LHCN-M2 (cell line): ENCODE measurements around the gene ACYP1. TPM values are rescaled to one million over a fixed set of nuclear protein-coding genes. Genes with fewer than 3 reads are reported as not detected.
"Not testable (repeated sequence)": the region's sequence is repeated elsewhere in the genome, so short reads cannot be mapped to it uniquely, and the experiment has no call there.

Experiments used
- DNase-seq: peaks from one replicate; pipeline ENCODE4 v3.0.0-alpha.2; 2012; ENCODE audit warnings: low read depth
- total RNA-seq: library from RNA; depleted of rRNA; stranded (reverse); fragments of >200 nt; gene quantifications from 2 replicates; pipeline ENCODE4 v1.2.3, GENCODE V29; 2014

Gene ACYP1
- total RNA-seq, 1 experiment from 2014 or later = 25.5 TPM

DNA sequence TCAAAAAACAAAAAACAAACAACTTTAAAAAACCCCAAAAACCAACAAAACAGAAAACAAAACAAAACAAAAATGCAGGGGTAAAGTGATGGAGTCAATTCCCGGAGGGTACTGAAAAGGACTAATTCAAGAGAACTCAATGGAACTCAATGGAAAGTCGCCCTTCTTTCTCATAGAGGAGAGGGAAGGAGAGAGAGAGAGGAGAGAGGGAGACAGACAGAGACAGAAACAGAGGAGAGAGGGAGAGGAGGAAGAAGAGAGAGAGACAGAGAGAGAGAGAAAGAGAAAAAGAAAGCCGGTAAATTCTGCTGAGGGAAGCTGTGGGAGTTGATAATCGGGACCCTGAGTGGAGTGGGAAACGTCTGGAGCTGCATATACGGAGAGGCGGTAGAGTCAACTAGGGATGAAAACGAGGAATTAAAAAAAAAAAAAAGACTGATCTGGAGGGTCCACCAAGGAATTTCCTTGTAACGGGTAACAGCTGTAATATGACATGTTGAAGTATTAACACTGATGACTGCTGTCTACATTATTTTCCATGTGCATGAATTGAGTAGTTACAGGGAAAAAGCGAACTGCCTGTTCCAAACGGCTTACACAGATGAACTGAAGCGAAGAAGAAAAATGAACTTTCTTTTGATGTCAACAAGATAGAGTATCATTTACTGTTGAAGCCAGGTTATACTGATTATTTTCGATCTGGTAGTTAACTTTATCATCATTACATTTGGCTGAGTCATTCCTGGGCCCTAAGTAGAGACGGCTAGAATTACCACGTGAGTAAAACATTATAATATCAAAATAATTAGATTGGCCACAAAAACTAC lies 4.7 kb upstream of the ACYP1 start:
- DNase-seq = peak; percentile 32

- not testable (repeated sequence) for DNase-seq
Measured at GRCh38 chr14:75067765-75068164, 3.9 kb upstream of the ACYP1 start.

DNA sequence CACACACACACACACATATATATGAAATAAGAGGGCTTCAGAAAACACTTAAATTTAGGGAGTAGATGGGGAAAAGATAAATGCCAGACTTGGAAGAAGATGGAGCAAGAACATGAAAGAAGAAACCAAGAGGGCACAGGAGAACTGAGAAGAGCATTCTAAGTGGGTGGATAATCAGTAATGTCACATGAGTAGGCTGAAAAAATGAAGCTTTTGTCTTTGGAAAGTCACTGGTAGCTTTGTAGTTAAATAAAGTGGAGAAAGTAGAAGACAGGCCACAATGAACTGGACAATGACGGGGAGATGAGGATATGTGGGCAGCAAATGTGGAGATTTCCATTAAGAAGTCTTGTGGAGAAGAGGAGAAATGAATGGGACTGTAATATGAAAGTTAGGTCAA lies 3.4 kb upstream of the ACYP1 start:
- DNase-seq = no peak

DNA sequence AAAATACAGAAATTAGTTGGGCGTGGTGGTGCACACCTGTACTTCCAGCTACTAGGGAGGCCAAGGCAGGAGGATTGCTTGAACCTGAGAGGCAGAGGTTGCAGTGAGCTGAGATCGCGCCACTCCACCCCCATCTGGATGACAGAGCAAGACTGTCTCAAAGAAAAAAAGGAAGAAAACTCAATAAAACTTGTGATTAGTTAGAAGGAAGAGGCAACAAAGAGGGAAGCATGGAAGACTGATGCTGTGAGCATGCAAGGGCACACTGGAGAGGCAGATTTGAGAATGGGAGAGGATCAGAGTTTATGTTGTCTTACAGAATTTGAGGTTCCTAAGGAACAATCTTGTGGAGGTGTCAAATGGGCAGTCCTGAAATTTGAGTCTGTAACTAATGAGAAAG lies 2.9 kb upstream of the ACYP1 start:
- no peak for DNase-seq

DNA sequence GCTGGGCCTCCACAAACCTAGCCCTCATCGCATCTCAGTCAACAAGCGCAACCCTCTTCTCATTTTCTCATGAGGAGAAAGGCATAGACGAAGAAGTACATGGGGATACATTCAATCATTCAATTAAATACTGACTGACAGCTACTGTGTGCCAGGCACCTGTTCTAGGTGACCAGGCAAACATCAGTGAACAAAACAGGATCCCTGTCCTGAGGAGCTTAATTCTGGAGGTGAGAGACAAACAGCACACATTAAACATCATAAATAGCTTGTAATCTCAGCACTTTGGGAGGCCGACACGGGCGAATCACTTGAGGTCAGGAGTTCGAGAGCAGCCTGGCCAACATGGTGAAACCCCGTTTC lies 362 bp upstream of the ACYP1 start:
- DNase-seq = no peak

GRCh38 chr14:75063013-75063412 lies 811 bp downstream of the ACYP1 start:
- DNase-seq = no peak

- no peak for DNase-seq
Measured at GRCh38 chr14:75060420-75060819, 3.4 kb downstream of the ACYP1 start.

GRCh38 chr14:75059642-75060041 lies 4.2 kb downstream of the ACYP1 start:
- DNase-seq = no peak

- no peak for DNase-seq
Measured at GRCh38 chr14:75054421-75054820, 9.4 kb downstream of the ACYP1 start.

DNA sequence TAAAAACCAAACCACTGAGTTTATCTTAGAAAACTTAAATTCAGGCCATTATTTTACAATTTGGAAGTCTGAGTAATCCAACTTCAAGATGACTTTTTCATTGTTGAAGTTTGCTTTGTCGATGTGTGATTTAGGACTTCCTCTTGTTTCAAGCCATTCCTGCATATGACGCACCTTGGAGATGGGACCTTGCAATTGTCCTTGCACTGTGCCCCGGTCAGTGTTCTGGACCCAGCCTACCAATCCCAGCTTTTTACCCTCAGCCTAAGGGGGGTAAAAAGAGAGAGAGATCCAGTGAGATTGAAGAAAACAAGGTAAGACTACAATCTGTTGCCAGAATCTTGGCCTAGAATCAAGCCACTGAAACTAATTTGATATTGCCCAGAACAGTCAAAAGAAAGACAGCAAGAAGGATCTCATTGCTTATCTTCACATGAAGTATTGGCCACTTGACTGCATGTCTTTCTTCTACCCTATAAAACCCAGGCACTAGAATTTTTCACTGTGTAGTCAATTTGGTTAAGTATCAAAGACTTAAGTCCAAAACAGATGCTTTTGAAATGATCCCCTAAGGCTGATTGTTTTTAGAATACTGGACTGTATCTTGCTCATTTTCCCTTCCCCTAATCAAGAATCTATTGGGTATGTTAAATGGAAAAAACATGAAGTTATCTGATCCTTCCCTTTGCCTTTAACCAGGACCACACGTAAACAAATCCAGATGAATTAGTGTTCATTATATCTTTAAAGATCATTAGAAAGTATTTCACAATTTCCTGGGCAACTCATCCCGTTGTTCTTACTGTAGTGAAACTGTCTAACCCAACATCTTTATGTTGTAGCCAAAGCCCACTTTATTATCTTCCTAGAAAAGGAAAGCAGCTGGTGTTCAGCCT lies 10.2 kb downstream of the ACYP1 start:
- DNase-seq = no peak

DNA sequence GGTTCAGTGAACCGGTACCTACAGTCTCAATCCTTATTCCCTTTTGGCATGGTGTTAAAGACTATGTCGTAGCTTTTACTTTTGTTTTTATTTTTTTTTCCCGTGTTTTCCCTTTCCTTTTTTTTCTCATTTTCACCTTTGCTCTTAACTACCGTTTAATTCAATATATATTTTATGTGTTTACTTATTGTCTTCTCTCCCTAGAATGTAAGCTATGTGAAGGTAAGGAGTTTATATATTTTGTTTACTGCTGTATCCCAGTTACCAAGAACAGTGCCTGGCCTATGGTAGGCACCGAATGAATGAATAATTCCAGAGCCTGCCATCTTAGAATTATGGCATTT lies 12.3 kb downstream of the ACYP1 start:
- no peak for DNase-seq

DNA sequence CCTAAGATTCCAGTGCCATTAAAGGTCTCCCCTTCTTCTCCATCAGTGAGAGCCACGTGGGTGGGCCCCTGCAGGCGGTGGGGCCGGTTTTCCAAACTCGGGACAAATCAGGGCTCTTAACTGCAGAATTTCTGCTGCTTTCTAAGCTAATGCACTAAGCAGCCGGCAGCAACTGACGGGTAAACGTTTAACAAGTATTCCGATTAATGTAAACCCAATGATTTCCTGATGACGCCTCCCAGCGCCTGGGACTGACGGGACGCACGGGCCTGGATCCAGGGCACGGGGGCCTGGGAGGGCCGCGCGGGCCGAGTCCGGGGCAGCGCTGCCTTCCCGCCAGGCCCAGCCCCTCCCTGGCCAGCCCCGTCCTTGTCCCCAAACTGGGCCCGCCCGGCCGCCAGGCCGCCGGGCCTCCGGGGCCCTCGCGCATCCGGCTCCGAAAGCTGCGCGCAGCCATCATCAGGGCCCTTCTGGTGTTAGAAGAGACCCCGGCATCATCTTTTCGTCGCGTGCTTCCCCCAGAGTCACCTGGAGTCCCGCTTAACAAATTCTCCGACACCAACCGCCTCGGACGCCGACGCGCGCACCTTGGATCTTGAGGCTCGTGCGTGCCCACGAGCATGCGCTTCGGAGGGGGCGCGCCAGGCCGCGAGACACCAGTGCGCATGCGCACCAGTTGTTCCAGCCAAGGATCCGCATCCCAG lies 12.8 kb downstream of the ACYP1 start, which contains the start of gene MLH3:
MLH3 (minus strand) TSS at position 616 of the 704 bp plus-strand sequence. CDS start 1,812 bp downstream, outside the sequence.
- DNase-seq = peak; percentile 82

DNA sequence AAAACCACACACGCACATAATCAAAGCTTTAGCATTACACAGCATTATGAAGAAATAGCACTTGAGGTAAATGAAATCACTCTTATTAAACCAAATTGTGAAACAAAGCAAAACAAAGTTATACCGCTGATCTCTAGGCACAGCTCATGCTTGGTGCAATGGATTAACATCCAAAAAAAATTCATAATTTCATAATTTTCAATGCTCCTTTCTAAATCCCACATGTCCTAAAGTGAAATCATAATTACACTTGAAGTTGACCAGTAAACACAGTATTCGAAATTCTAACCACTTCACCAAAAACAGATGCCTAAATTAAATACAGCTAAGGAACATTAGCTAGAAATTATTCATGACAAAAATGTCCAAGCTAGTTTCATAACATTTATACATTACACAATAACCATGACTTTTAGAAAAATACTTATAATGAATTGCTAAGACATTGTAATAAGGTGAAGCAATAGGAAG lies 14.1 kb downstream of the ACYP1 start:
- peak; percentile 36 for DNase-seq

DNA sequence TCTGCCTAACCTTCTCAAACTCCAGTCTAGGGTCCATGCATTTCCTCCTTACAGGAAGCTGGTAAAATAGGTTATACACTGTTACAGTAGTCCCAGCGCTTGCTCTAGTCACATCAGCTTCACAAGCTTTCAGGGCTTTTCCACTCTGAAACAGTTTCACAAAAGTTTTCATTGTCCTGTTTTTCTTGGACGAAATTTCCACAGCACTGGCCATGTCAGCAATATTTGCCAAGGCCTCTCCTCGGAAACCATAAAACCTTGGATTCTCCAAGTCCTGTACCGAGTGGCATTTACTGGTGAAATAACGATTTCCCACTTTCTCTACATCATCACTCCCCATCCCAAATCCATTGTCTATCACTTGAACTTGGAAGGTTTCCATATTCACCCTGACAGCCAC lies 14.7 kb downstream of the ACYP1 start:
- no peak for DNase-seq

DNA sequence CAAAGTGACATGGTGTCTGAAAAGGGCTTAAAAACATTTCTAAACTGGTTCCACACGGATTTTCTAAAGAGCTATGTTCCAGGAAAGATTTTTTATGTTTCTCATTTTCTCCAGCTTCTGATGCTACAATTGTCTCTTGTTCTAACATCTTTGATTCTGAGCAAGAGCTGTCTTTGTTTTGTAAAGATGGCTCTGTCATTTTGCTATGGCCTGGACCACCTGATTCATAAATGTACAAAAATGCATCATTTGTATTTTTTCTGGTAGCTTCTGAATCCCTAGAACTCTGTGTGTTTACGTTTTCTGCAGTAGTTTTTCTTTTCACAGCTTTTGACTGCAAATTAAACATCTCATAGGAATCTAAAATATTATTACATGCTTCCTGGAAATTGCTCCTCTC lies 15.7 kb downstream of the ACYP1 start:
- DNase-seq = no peak

- no peak for DNase-seq
Measured at GRCh38 chr14:75047506-75047905, 16.3 kb downstream of the ACYP1 start.

- peak; percentile 55 for DNase-seq
Measured at GRCh38 chr14:75046899-75047298, 16.9 kb downstream of the ACYP1 start.

DNA sequence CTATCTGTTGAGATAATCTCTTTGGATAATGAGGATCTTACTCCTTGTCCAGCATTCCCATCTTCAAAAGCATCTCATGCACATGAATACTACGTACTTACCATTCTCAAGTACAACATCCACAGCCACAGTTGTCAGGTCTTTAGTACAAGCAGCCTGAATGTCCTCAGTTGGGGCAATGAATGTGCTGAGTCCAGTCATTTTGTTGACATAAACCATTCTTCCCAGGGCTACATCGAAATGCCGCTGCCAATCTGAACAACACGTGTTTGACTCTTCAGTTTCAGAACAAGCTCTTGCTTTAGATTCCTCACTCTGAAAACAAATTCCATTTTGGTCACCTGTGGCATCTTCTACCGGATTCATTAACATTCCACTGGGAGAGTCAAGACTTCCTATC lies 17.5 kb downstream of the ACYP1 start:
- no peak for DNase-seq

GRCh38 chr14:75044752-75045151 lies 19.1 kb downstream of the ACYP1 start:
- DNase-seq = no peak

GRCh38 chr14:75044322-75044721 lies 19.5 kb downstream of the ACYP1 start:
- DNase-seq = peak; percentile 76

DNA sequence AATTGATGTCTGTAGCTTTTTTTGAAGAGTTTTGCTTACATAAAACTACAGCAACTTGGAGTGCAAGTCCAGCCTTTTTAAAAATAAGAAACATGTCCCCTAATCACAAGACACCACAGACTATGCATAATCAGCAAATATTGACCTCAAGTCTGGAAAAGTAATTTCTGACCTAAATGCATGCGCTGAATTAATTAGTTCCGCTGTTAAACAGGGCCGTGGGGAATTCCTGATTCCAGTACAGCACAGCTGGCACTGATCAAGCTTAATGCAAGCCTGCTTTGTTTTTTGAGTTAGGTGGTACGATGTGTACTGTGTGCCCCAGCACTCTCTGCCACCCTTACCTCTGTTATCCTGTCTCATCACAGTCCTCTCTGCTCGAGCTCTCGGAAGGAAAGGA lies 21.8 kb downstream of the ACYP1 start:
- DNase-seq = no peak

GRCh38 chr14:75041613-75042012 lies 22.2 kb downstream of the ACYP1 start:
- DNase-seq = no peak
